SU-DHL-6 (cell line): Measurements from ENCODE around the gene FAM20A.

Experiments used
- H2AFZ ChIP-seq: fragments of 200-600 bp; sonication (generic); 2 replicates; pipeline ENCODE4 v1.6.1; 2014; ENCODE audit warnings: low read depth, mild to moderate bottlenecking, moderate library complexity, mixed read lengths, antibody characterized with exemption, low read length; ENCODE audit not compliant: severe bottlenecking
- H3F3A ChIP-seq: fragments of 200-600 bp; shearing (Covaris generic); 2 replicates; pipeline ENCODE4 v1.6.0; 2016; ENCODE audit warnings: antibody characterized with exemption, mild to moderate bottlenecking; ENCODE audit not compliant: insufficient read depth
- H3K27ac ChIP-seq: fragments of 200-600 bp; sonication (generic); 2 replicates; pipeline ENCODE4 v1.5.1; 2016; ENCODE audit warnings: low read depth, mild to moderate bottlenecking, low read length, moderate library complexity, mixed read lengths
- H3K27me3 ChIP-seq: fragments of 200-600 bp; sonication (generic), shearing (Covaris generic); 2 replicates; pipeline ENCODE4 v1.6.0; 2014; ENCODE audit warnings: mild to moderate bottlenecking, low read length
- H3K36me3 ChIP-seq: fragments of 200-600 bp; sonication (generic); 2 replicates; pipeline ENCODE4 v1.6.1; 2014; ENCODE audit warnings: mild to moderate bottlenecking, low read length, mixed read lengths
- H3K4me2 ChIP-seq: fragments of 300-600, 200-600 bp; shearing (Covaris generic), sonication (generic); 2 replicates; pipeline ENCODE4 v1.6.0; 2014; ENCODE audit warnings: low read length, low read depth, mild to moderate bottlenecking; ENCODE audit not compliant: poor library complexity, severe bottlenecking
- H3K4me3 ChIP-seq: fragments of 200-600 bp; sonication (generic); 2 replicates; pipeline ENCODE4 v1.5.1; 2014; ENCODE audit warnings: antibody characterized with exemption, low read length, mild to moderate bottlenecking, mixed read lengths; ENCODE audit not compliant: insufficient read depth, poor library complexity, severe bottlenecking
- H3K79me2 ChIP-seq: fragments of 200-600 bp; sonication (generic); 2 replicates; pipeline ENCODE4 v1.6.1; 2014; ENCODE audit warnings: mild to moderate bottlenecking, low read length, moderate library complexity; ENCODE audit not compliant: insufficient read depth
- H3K9ac ChIP-seq: fragments of 200-600 bp; sonication (generic); 2 replicates; pipeline ENCODE4 v1.7.0; 2014; ENCODE audit warnings: mild to moderate bottlenecking, low read length
- H3K9me2 ChIP-seq: fragments of 200-600 bp; sonication (generic); replicated peaks from 2 replicates; pipeline ENCODE4 v1.6.1; 2014; ENCODE audit warnings: low read length; ENCODE audit not compliant: insufficient read depth
- H3K9me3 ChIP-seq: fragments of 200-600 bp; sonication (generic); 2 replicates; pipeline ENCODE4 v1.6.1; 2014; ENCODE audit warnings: low read length, mixed read lengths; ENCODE audit not compliant: insufficient read depth
- H4K20me1 ChIP-seq: fragments of 200-600 bp; sonication (generic); 2 replicates; pipeline ENCODE4 v1.6.1; 2014; ENCODE audit warnings: low read depth, mild to moderate bottlenecking, antibody characterized with exemption, low read length, moderate library complexity, mixed read lengths
- CTCF ChIP-seq: fragments of 200-600 bp; sonication (generic); IDR thresholded peaks from one replicate; pipeline ENCODE4 v1.5.1; 2017; ENCODE audit warnings: antibody characterized with exemption, mild to moderate bottlenecking, low read length, moderate library complexity; ENCODE audit not compliant: insufficient read depth, poor library complexity, severe bottlenecking
- EZH2phosphoT487 ChIP-seq: fragments of 200-600 bp; sonication (generic), shearing (Covaris generic); conservative IDR thresholded peaks from 2 replicates; pipeline ENCODE4 v1.6.1; 2018; ENCODE audit warnings: mild to moderate bottlenecking, antibody characterized with exemption, low read length, moderate library complexity, mixed read lengths

The FAM20A gene

GRCh38 chr17:68516732-68517131 is 84.4 kb downstream of the FAM20A start:
- Histone ChIP-seq H3K4me3 (no peak overlapping the region), H3K9me3 (no peaks in the 10 kb centered on the region), H3K9ac (no peak overlapping the region), H3K36me3 (peaks cover 25% of the 10 kb centered on the region), H3K4me2 (no peak overlapping the region), H2AFZ (no peak overlapping the region), H3K9me2 (no peaks in the 10 kb centered on the region), H4K20me1 (peaks cover 7% of the 10 kb centered on the region), H3K27ac (no peak overlapping the region), H3F3A (no peaks in the 10 kb centered on the region), H3K79me2 (peaks cover 47% of the 10 kb centered on the region), H3K27me3 (no peaks in the 10 kb centered on the region)
- TF ChIP-seq CTCF (no peak), EZH2phosphoT487 (no peak)

- Histone ChIP-seq H3K79me2 (peaks cover 43% of the 10 kb centered on the region), H3K27ac (no peak overlapping the region)
Observed at GRCh38 chr17:68514831-68515635, 86.1 kb downstream of the FAM20A start.

GRCh38 chr17:68513932-68514331 is 87.2 kb downstream of the FAM20A start:
- peaks cover 25% of the 10 kb centered on the region for H3K36me3 ChIP-seq
- no peaks in the 10 kb centered on the region for H3K9me2 ChIP-seq
- peaks cover 7% of the 10 kb centered on the region for H4K20me1 ChIP-seq
- TF ChIP-seq CTCF, result no peak
- no peak for TF ChIP-seq EZH2phosphoT487
- peak overlapping the region; percentile 85 for H3K4me2 ChIP-seq
- no peaks in the 10 kb centered on the region for H3K27me3 ChIP-seq
- H2AFZ ChIP-seq, result no peak overlapping the region
- H3F3A ChIP-seq, result 0 out of 2 replicates have a peak, but pooled peaks cover 4% of the 10 kb centered on the region
- H3K9ac ChIP-seq, result peak overlapping the region; percentile 72
- H3K9me3 ChIP-seq, result no peaks in the 10 kb centered on the region
- no peak overlapping the region for H3K27ac ChIP-seq
- peaks cover 41% of the 10 kb centered on the region for H3K79me2 ChIP-seq
- peak overlapping the region; percentile 80 for H3K4me3 ChIP-seq

More at GRCh38 chr17:68514831-68515635, 86.1 kb downstream of the FAM20A start:
- Histone ChIP-seq H3F3A (0 out of 2 replicates have a peak, but pooled peaks cover 4% of the 10 kb centered on the region), H2AFZ (no peak overlapping the region), H3K36me3 (peaks cover 25% of the 10 kb centered on the region), H3K4me3 (no peak overlapping the region), H3K9ac (no peak overlapping the region), H4K20me1 (peaks cover 7% of the 10 kb centered on the region), H3K9me2 (no peaks in the 10 kb centered on the region), H3K4me2 (peak overlapping the region; percentile 85), H3K9me3 (no peaks in the 10 kb centered on the region), H3K27me3 (no peaks in the 10 kb centered on the region)
- TF ChIP-seq EZH2phosphoT487 (no peak), CTCF (no peak)
